Heart left ventricle (tissue), 16 donors: Measurements from ENCODE around the gene RCBTB2. TPM values are rescaled to one million over a fixed set of nuclear protein-coding genes. Genes with fewer than 3 reads are reported as not detected.

Experiments
- ATAC-seq, 4 donors: fragments of 200-7000 bp; cut with Tn5 transposase; one replicate each; pipeline ENCODE4 v1.9.1; 2020 to 2022; ENCODE audit warnings: moderate library complexity in 4 of 4, mild to moderate bottlenecking in 3 of 4, moderate number of reproducible peaks in 1 of 4
- DNase-seq, 5 donors: peaks; one replicate each; pipeline ENCODE4 v3.0.0-alpha.2; 2020
- H3K27ac ChIP-seq, 12 donors: fragments of 200-600 bp; sonication (generic) in 4 of 12; one replicate each; pipeline versions ENCODE4 v1.5.0 to v1.8.0; 2016 to 2022; ENCODE audit warnings: mild to moderate bottlenecking in 2 of 12
- H3K27me3 ChIP-seq, 9 donors: fragments of 200-600 bp; sonication (generic) in 2 of 9; one replicate each; pipeline versions ENCODE4 v1.5.1 to v1.8.0; 2016 to 2022; ENCODE audit warnings: mild to moderate bottlenecking in 3 of 9
- H3K36me3 ChIP-seq, 9 donors: fragments of 200-600 bp; sonication (generic) in 2 of 9; one replicate each; pipeline versions ENCODE4 v1.5.0 to v1.8.0; 2018 to 2022; ENCODE audit warnings: mild to moderate bottlenecking in 2 of 9
- H3K4me1 ChIP-seq, 12 donors: fragments of 200-600 bp; sonication (generic) in 4 of 12; one replicate each; pipeline versions ENCODE4 v1.5.0 to v1.8.0; 2016 to 2022; ENCODE audit warnings: mild to moderate bottlenecking in 3 of 12
- H3K4me3 ChIP-seq, 12 donors: fragments of 200-600 bp; sonication (generic) in 4 of 12; one replicate each; pipeline versions ENCODE4 v1.5.0 to v1.8.0; 2017 to 2022; ENCODE audit warnings: mild to moderate bottlenecking in 9 of 12, moderate library complexity in 4 of 12
- H3K9me3 ChIP-seq, 12 donors: fragments of 200-600 bp; sonication (generic) in 4 of 12; one replicate each; pipeline versions ENCODE4 v1.5.0 to v1.8.0; 2016 to 2022; ENCODE audit warnings: mild to moderate bottlenecking in 1 of 12
- CTCF ChIP-seq, 12 donors: fragments of 200-600 bp; sonication (generic) in 4 of 12; IDR thresholded peaks; one replicate each; pipeline versions ENCODE4 v1.5.0 to v1.8.0; 2018 to 2022; ENCODE audit warnings: antibody characterized with exemption in 12 of 12, mild to moderate bottlenecking in 5 of 12
- POLR2A ChIP-seq, 2 donors: fragments of 450-650 bp; IDR thresholded peaks; one replicate each; pipeline ENCODE4 v1.6.1; 2017; ENCODE audit warnings: antibody characterized with exemption in 2 of 2, mild to moderate bottlenecking in 2 of 2, moderate library complexity in 2 of 2
- WGBS, 4 donors: extraction: QIAGEN DNeasy Blood & Tissue Kit in 2 of 4; methylation state at CpG; one replicate each; pipeline versions ENCODE4 v1.1.5 to v1.1.7; 2013 to 2018; 5-methylcytosine and 5-hydroxymethylcytosine counted together
- intact Hi-C, 10 donors: fragments of 100-400 bp; cut with DNase I; formaldehyde crosslinking; loops; one replicate each; pipeline versions ENCODE4 v1.11.1 to v1.14.2; 2022
- polyA plus RNA-seq, 2 donors: library from polyadenylated mRNA; stranded (reverse); fragments of 200-250 nt; gene quantifications; one replicate each; pipeline ENCODE4 v1.2.3, GENCODE V29; 2013
- total RNA-seq, 9 donors: library from RNA; depleted of rRNA in 2 of 9; stranded (reverse); fragments of >200 nt in 2 of 9; fragmentation: NEBNext Ultra II Directional in 3 of 9; extraction: Animal tissue kit (Norgen Biotek cat#: 25700) in 3 of 9; gene quantifications; one replicate each; pipeline versions ENCODE4 v1.1.0 to v1.2.4, GENCODE V29; 2016 to 2023
- donor health status: ischemic (EF 13 %, LVEDD 7.1; RV severe dilation, severe dysfunction).
- donor health status: healthy with polysubstance abuse.
- donor health status: DM: no; HTN: yes; CAD: no.
- donor health status: DM: no; HTN: no; CAD: no.
- donor health status: ischemic (EF 25% LVEDD 6.9; RV normal size, moderate dysfunction).
- donor health status: ischemic (EF 25% LVEDD 5.7; RV mildly dilated, moderate dysfunction).
- donor health status: healthy.
- donor health status: DM: yes; HTN: yes; CAD: no.
- donor health status: ischemic (EF 35%, LVEDD 5.7; RV mildly dilated, moderate dysfunction).
- donor health status: nonischemic (EF 11% LVEDD 7.7; RV severe dilation, severe dysfunction).
- donor health status: DM: yes; HTN: yes; CAD: no.
- donor health status: PGD.
- donor health status: ischemic (EF 29% LVEDD 5.4; RV normal size, mild dysfunction).
- donor health status: nonischemic (EF 23%, LVEDD 6.1; RV moderate dilation, normal function).

RCBTB2 gene
- total and polyA plus RNA-seq, 11 donors, result 5.9 to 16.2 (median 11.5) TPM

DNA sequence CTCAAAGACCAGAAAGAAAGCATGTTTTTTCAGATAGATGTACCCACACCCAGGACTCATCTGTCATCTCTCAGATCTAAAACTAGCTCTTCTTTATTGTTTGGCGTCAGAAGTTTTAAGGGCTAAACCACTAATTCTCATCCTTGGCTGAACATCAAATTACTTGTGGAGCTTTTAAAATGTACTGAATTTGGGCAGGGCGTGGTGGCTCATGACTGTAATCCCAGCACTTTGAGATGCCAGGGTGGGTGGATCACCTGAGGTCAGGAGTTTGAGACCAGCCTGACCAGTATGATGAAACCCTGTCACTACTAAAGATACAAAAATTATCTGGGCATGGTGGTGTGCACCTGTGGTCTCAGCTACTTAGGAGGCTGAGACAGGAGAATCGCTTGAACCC, 47.4 kb downstream of the RCBTB2 start:
- DNase-seq (no peak), ATAC-seq (no peak)
- H3K4me3 ChIP-seq, result no peak overlapping the region
- TF ChIP-seq CTCF (IDR thresholded peaks at IDR 0.05), result no peak
- no peak for TF ChIP-seq POLR2A (IDR thresholded peaks at IDR 0.05)
- H3K27ac ChIP-seq, result no peak overlapping the region
- H3K36me3 ChIP-seq, result peaks cover 0 to 67% (median 34%) of the 10 kb centered on the region in 9 donors
- H3K4me1 ChIP-seq, result peaks cover 0 to 32% (median 0%) of the 10 kb centered on the region in 12 donors
- intact Hi-C loops, result no loop called here
- no peaks in the 10 kb centered on the region for H3K27me3 ChIP-seq
- WGBS, 4 donors, result 82 to 96% (median 95%) methylated on average over 3 of the region's 3 CpGs
- peaks cover 0 to 10% (median 0%) of the 10 kb centered on the region in 12 donors for H3K9me3 ChIP-seq

GRCh38 chr13:48483575-48483974, 49.3 kb downstream of the RCBTB2 start:
- Histone ChIP-seq H3K4me3 (no peak overlapping the region), H3K36me3 (peaks cover 0 to 68% (median 42%) of the 10 kb centered on the region in 9 donors), H3K4me1 (peaks cover 0 to 21% (median 0%) of the 10 kb centered on the region in 12 donors), H3K27me3 (no peaks in the 10 kb centered on the region), H3K27ac (no peak overlapping the region), H3K9me3 (peaks cover 0 to 10% (median 0%) of the 10 kb centered on the region in 12 donors)
- no peak for TF ChIP-seq POLR2A (IDR thresholded peaks at IDR 0.05)
- no peak for TF ChIP-seq CTCF (IDR thresholded peaks at IDR 0.05)
- ATAC-seq (no peak), DNase-seq (no peak)
- 98 to 99% (median 98%) methylated on average over 3 of the region's 3 CpGs for WGBS, 4 donors
- intact Hi-C loops, result no loop called here

DNA sequence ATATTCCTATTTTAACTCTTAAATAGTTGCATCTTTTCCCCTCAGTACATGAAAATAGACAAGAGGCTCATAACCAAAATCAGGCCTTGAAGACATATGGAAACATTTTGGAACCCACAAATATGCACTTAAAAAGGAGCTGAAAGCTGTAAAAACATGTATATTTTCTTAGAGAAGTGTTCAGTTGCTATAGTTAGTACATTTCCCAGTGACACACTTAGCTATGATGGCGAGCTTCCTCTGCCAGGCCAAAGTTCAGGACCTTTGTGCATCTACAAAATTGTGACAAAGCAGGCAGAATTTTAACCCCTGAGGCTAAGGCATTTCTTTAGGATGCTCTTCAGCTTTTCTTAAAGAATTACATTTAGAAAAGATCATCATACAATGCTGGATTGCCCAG, 54.5 kb downstream of the RCBTB2 start:
- 76 to 90% (median 79%) methylated on average over 1 of the region's 1 CpG for WGBS, 4 donors
- H3K27ac ChIP-seq, result peak overlapping the region in 4 of 12 donors; percentile 2 to 81 (median 10)
- no peak for TF ChIP-seq CTCF (IDR thresholded peaks at IDR 0.05)
- TF ChIP-seq POLR2A (IDR thresholded peaks at IDR 0.05), result no peak
- H3K4me1 ChIP-seq, result peaks cover 0 to 38% (median 0%) of the 10 kb centered on the region in 12 donors
- no peak for DNase-seq
- no peak for ATAC-seq
- H3K4me3 ChIP-seq, result no peak overlapping the region
- no peaks in the 10 kb centered on the region for H3K27me3 ChIP-seq
- H3K36me3 ChIP-seq, result peaks cover 0 to 76% (median 45%) of the 10 kb centered on the region in 9 donors
- no peaks in the 10 kb centered on the region for H3K9me3 ChIP-seq
- intact Hi-C loops, result no loop called here

GRCh38 chr13:48477191-48477855, 55.6 kb downstream of the RCBTB2 start:
- H3K4me1 ChIP-seq, result peaks cover 0 to 38% (median 0%) of the 10 kb centered on the region in 12 donors
- ATAC-seq (no peak), DNase-seq (no peak)
- peak overlapping the region in 6 of 12 donors; percentile 7 to 46 (median 16) for H3K4me3 ChIP-seq
- no peaks in the 10 kb centered on the region for H3K9me3 ChIP-seq
- intact Hi-C loops, result no loop called here
- TF ChIP-seq CTCF (IDR thresholded peaks at IDR 0.05) (no peak), POLR2A (IDR thresholded peaks at IDR 0.05) (no peak)
- peak overlapping the region in 4 of 12 donors; percentile 9 to 81 (median 30) for H3K27ac ChIP-seq
- H3K27me3 ChIP-seq, result no peaks in the 10 kb centered on the region
- 86 to 92% (median 92%) methylated on average over 2 of the region's 2 CpGs for WGBS, 4 donors
- H3K36me3 ChIP-seq, result peaks cover 0 to 74% (median 48%) of the 10 kb centered on the region in 9 donors
